IPS-20b (cell line): ENCODE data around the gene VDR.
"Not testable (repeated sequence)": the region's sequence is repeated elsewhere in the genome, so short reads cannot be mapped to it uniquely, and the experiment has no call there.

Experiments used
- H3K27ac ChIP-seq: one replicate; pipeline ENCODE4 v1.5.1; 2013; ENCODE audit warnings: low read length
- H3K27me3 ChIP-seq: 2 replicates; pipeline ENCODE4 v1.6.1; 2013; ENCODE audit warnings: mild to moderate bottlenecking, low read length, inconsistent platforms; ENCODE audit not compliant: insufficient read depth
- H3K36me3 ChIP-seq: 2 replicates; pipeline ENCODE4 v1.6.1; 2013; ENCODE audit warnings: low read depth, mild to moderate bottlenecking, inconsistent platforms, low read length, moderate library complexity; ENCODE audit not compliant: insufficient read depth
- H3K4me1 ChIP-seq: 2 replicates; pipeline ENCODE4 v1.6.1; 2013; ENCODE audit warnings: mild to moderate bottlenecking, control low read depth, inconsistent platforms, low read length, moderate library complexity; ENCODE audit not compliant: insufficient read depth
- H3K4me3 ChIP-seq: 2 replicates; pipeline ENCODE4 v1.5.1; 2013; ENCODE audit warnings: mild to moderate bottlenecking, low read length, inconsistent platforms
- H3K9ac ChIP-seq: 2 replicates; pipeline ENCODE4 v1.6.1; 2013; ENCODE audit warnings: low read depth, mild to moderate bottlenecking, inconsistent platforms, low read length, moderate library complexity
- H3K9me3 ChIP-seq: 2 replicates; pipeline ENCODE4 v1.6.1; 2013; ENCODE audit warnings: mild to moderate bottlenecking, low read depth, low read length, inconsistent platforms; ENCODE audit not compliant: insufficient read depth

VDR gene

DNA sequence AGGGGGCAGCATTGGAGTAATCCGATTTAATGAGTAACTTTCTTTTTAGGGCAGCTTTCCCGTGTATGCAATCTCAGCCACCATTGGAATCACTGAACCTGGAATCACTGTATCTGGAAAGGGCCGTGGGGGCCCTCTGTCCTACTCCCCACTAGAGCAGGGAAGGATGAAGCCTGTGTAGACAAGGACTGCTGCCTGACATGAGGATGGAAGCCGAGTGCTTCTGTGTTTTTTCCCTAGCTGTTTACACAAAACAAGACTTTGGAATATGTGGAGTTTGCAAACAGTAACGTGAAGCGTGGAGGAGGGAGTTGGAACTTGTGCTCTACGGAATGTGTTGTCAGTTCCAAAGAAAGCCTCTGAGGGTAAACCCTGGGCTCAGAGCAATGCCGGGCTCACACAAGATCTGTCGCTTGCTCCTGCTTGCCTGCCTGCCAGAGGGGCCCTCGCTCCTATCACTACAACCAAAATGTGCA is 52.7 kb downstream of the VDR start:
- H3K36me3 ChIP-seq = no peaks in the 10 kb centered on the region
- H3K4me1 ChIP-seq = peaks cover 11% of the 10 kb centered on the region
- no peak overlapping the region for H3K27ac ChIP-seq
- no peak overlapping the region for H3K9ac ChIP-seq
- H3K9me3 ChIP-seq = no peaks in the 10 kb centered on the region
- no peak overlapping the region for H3K4me3 ChIP-seq
- H3K27me3 ChIP-seq = no peaks in the 10 kb centered on the region

DNA sequence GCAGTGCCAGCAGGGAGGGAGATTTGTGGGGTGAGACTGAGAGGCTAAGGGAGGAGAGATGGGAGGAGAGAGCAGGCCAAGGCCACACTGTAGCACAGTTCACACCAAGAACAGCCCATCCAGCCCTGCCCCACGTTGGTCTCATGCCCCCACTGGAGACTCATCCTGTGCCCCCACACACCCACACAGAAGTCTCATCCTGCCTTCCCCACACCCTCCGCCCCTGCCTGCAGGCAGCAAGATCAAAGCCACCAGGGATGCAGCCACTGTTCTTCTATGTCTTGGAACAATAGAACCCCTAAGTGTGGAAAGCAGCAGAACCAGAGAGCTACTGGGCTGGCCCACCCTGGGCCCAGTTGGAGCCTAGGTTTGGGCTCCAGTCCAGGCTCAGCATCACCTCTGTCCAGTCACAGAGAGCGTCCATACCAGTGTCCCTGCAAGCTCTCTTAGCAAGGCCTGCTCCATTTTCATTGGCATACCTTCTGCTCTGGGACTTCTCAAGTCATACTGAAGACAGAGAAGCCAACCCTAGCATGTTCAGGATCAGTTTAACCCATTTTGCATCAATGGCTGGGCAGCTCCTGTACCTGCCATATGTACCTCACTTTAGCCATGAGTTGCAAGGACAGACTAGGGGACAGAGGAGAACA is 53.4 kb downstream of the VDR start:
- H3K9ac ChIP-seq = no peak overlapping the region
- H3K27me3 ChIP-seq = no peaks in the 10 kb centered on the region
- no peaks in the 10 kb centered on the region for H3K36me3 ChIP-seq
- no peak overlapping the region for H3K27ac ChIP-seq
- peaks cover 11% of the 10 kb centered on the region for H3K4me1 ChIP-seq
- no peaks in the 10 kb centered on the region for H3K9me3 ChIP-seq
- H3K4me3 ChIP-seq = no peak overlapping the region

DNA sequence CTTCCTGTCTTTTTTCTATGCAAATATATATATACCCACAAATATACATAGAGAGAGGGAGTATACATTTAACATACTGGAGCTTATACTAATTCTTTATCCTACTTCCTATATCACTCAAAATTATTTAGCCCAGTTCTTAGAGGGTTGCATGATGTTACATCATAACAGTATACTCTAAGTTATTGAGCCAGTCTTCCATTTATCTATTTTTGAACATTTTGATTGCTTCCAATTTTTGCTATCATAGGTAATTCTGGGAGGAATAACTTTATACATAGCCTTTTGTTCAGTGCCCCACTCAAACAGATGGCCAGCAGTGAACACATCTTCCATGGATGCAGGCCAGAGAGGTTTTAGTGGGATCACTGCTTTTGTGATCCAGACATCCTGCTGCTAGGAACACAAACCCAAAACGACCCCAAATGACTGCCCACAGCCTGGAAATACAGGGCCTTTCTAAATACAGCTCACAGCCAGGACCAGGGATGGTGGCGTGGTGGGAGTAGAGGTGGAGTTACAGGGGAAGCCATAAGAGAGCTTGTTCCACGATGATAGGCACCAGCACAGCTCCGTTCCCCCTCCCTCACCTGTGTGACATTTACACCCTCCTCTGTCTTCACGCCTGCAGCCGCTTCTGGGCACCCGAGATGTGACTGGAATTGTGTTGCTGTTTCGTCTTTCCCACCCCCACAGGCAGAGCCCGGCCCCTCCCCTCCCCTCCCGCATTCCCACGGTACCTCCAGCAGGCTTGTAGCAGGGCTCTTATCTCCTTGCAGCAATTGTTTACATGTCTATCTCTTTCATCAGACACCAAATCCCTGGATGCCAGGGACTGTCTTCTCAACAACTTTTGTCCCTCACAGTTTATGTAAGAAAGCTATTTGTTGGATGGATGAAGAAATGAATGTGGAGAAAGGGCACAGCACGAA is 54.4 kb downstream of the VDR start:
- no peaks in the 10 kb centered on the region for H3K9me3 ChIP-seq
- peaks cover 11% of the 10 kb centered on the region for H3K4me1 ChIP-seq
- H3K9ac ChIP-seq = no peak overlapping the region
- H3K4me3 ChIP-seq = no peak overlapping the region
- no peaks in the 10 kb centered on the region for H3K36me3 ChIP-seq
- no peaks in the 10 kb centered on the region for H3K27me3 ChIP-seq
- H3K27ac ChIP-seq = no peak overlapping the region

DNA sequence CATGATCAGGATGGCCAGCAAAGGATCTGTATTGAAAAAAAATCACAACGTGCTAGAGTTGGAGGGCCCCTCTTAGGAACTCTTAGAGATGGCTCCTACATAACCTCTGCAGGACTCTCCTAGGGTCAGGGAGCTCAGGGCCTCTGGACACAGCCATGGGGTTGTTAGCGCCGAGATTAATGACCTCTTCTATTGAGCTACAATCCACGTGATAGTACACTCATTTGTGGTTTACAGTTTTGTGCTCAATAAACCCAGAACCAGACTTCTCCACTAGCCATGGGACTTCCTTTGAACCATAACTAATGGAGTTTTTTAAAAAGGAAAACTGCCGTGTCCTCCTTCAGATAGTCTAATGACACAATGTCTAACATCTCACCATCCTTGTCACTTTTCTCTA is 55.5 kb downstream of the VDR start:
- H3K9ac ChIP-seq = no peak overlapping the region
- no peak overlapping the region for H3K27ac ChIP-seq

DNA sequence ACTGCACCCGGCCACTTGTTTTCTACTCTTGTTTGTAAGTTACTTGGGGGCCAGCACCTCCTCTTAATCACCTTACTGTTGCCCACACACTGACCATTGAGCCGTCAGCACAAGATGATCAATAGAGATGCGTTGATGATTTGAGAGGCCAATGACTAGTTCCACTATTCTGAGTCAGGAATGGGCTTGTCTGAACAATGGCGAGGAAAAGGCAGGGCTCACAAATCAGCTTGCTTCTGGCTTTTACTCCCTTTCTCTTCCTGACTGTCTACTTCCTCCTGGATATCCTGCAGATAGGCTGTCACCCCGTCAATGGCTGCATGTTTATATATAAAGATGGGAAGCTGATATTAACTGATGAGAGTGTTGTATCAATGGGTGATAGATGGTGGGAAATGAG is 55.9 kb downstream of the VDR start:
- Histone ChIP-seq H3K9ac (no peak overlapping the region), H3K27ac (no peak overlapping the region), H3K27me3 (no peaks in the 10 kb centered on the region), H3K4me3 (no peak overlapping the region), H3K9me3 (no peaks in the 10 kb centered on the region), H3K4me1 (peaks cover 12% of the 10 kb centered on the region), H3K36me3 (no peaks in the 10 kb centered on the region)

More for the DNA sequence above, 55.5 kb downstream of the VDR start:
- H3K9me3 ChIP-seq = no peaks in the 10 kb centered on the region
- no peaks in the 10 kb centered on the region for H3K36me3 ChIP-seq
- H3K4me1 ChIP-seq = peaks cover 11% of the 10 kb centered on the region
- no peaks in the 10 kb centered on the region for H3K27me3 ChIP-seq
- H3K4me3 ChIP-seq = no peak overlapping the region

DNA sequence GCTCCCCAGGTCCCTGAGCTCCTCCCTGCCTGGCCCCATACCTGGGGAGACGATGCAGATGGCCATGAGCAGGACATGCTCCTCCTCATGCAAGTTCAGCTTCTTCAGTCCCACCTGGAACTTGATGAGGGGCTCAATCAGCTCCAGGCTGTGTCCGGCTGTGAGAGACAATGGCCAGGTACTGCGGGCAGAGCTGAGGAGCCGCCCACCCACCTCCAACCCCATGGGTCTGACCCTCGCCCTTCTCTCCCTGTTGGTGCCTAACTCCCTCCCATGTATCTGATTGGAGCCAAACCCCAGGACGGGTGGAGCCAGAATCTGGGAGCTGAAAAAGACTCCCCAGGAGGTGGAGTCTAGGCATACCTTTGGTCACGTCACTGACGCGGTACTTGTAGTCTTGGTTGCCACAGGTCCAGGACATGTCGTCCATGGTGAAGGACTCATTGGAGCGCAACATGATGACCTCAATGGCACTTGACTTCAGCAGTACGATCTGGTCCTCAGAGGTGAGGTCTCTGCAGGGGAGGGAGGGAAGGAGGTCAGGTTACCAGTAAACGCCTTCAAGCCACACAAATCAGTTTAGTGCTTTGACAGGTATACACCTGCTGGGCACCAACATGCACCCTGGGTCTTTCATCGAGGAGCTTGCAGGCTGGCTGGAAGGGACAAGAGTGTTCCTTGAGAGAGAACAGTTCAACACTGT is 58.3 kb downstream of the VDR start:
- Histone ChIP-seq H3K9me3 (no peaks in the 10 kb centered on the region), H3K27ac (no peak overlapping the region), H3K36me3 (no peaks in the 10 kb centered on the region), H3K4me3 (no peak overlapping the region), H3K9ac (no peak overlapping the region), H3K27me3 (peaks cover 5% of the 10 kb centered on the region; the same call in 1 of the 2 replicates), H3K4me1 (peaks cover 17% of the 10 kb centered on the region)

DNA sequence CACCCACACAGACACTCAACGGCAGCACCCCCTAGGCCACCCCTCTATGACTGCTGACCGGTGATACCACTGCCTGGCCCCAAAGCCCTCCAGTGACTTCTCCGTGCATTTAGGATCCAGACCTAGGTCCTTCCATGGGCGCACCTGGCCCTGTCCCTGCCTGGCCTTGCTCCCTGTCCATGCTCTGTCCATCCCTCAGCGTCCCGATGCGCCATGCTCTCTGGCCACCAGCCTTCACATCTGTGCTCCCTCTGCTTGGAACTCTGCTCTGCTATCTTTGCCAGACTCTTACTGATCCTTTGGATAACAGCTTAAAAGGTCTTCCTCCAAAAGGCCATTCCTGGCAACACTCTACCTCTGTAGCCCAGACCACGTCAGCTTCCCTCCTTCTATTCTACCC is 59.7 kb downstream of the VDR start:
- no peak overlapping the region for H3K4me3 ChIP-seq
- no peaks in the 10 kb centered on the region for H3K9me3 ChIP-seq
- H3K27ac ChIP-seq = no peak overlapping the region
- H3K27me3 ChIP-seq = peaks cover 5% of the 10 kb centered on the region; the same call in 1 of the 2 replicates
- no peak overlapping the region for H3K9ac ChIP-seq
- H3K4me1 ChIP-seq = 0 out of 2 replicates have a peak, but pooled peaks cover 5% of the 10 kb centered on the region
- no peaks in the 10 kb centered on the region for H3K36me3 ChIP-seq

DNA sequence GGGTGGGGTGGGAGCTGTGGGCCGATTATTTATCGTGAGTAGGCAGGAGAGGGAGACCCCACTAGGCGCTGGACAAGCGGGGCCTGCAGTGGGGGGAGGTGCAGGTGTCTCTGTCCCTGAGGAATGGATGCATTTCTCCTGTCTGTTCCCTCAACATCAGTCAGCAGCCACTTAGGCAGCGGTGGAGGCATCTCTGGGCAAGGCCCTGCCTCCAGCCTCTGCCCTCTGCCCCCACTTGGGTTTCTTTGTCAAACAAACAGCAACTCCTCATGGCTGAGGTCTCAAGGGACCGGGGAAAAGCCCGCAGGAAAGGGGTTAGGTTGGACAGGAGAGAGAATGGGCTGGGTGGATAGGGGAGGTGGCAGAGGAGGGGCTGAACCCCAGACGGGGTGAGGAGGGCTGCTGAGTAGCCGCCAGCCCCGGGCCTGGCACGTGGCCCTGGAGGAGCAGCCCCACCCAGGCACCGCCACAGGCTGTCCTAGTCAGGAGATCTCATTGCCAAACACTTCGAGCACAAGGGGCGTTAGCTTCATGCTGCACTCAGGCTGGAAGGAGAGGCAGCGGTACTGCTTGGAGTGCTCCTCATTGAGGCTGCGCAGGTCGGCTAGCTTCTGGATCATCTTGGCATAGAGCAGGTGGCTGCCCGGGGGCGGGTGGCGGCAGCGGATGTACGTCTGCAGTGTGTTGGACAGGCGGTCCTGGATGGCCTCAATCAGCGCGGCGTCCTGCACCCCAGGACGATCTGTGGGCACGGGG is 60.4 kb downstream of the VDR start:
- H3K4me3 ChIP-seq = no peak overlapping the region
- H3K36me3 ChIP-seq = no peaks in the 10 kb centered on the region
- no peaks in the 10 kb centered on the region for H3K9me3 ChIP-seq
- 0 out of 2 replicates have a peak, but pooled peaks cover 5% of the 10 kb centered on the region for H3K4me1 ChIP-seq
- H3K27me3 ChIP-seq = peaks cover 5% of the 10 kb centered on the region; the same call in 1 of the 2 replicates
- no peak overlapping the region for H3K9ac ChIP-seq
- H3K27ac ChIP-seq = no peak overlapping the region

DNA sequence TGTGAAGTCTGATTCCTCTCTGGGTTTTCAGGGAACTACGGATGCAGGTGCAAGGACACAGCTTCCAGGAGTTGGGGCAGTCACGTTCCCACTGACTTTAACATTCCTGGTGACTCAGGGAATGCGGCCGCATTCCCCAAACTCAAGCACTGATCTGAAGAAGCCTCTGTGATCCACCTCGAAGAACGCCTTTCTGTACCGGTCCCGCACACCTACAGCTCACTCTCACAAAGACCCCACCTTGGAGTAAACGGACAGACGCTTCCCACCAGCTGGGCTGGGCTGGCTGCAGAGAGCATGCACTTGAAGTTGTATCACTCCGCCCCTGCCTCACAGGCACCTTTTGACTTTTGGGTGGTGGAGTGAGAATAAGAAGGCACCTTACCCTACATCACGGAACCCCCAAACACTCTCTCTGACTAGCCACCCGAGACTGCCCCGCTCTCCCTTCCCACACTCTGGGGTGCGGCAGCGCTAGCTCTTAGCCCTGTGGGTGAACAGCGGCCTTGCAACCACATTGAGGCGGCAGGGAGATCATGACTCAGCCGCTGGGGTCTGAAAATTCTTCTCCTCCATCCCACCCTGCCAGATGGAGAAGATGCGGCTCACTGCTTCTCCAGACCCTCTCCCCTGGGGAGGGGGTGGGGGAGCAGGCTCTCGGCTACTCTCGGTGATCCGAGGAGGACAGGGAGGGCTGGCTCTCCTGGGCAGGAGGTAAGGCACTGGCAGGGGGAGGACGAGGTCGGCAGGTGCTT is 61.4 kb downstream of the VDR start:
- Histone ChIP-seq H3K4me1 (0 out of 2 replicates have a peak, but pooled peaks cover 5% of the 10 kb centered on the region), H3K27me3 (peaks cover 5% of the 10 kb centered on the region; the same call in 1 of the 2 replicates), H3K9me3 (no peaks in the 10 kb centered on the region), H3K4me3 (no peak overlapping the region), H3K36me3 (no peaks in the 10 kb centered on the region), H3K27ac (no peak overlapping the region), H3K9ac (no peak overlapping the region)

DNA sequence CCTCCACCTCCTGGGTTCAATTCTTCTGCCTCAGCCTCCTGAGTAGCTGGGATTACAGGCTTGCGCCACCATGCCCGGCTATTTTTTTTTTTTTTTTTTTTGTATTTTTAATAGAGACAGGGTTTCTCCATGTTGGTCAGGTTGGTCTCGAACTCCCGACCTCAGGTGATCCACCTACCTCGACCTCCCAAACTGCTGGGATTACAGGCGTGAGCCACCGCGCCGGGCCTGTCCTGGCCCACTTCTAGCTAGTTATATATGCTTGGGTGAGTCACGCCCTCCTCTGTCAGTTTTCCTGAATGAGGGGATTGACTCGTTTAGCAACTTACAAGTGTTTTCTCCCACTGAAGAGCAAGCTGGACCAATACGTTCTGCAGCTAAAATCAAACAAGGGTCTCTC is 62.3 kb downstream of the VDR start:
- H3K4me3 ChIP-seq, H3K9me3 ChIP-seq, H3K27me3 ChIP-seq, H3K27ac ChIP-seq, H3K9ac ChIP-seq, H3K36me3 ChIP-seq, H3K4me1 ChIP-seq: not testable (repeated sequence)
